Fibroblast of villous mesenchyme (primary cell): ENCODE measurements around the gene MAPKAPK5. TPM values are rescaled to one million over a fixed set of nuclear protein-coding genes. Genes with fewer than 3 reads are reported as not detected.
A peak's percentile ranks its signal among the peaks of the same experiment; 100 is the strongest.
"Not testable (repeated sequence)": the region's sequence is repeated elsewhere in the genome, so short reads cannot be mapped to it uniquely, and the experiment has no call there.

Experiments used
- DNase-seq: peaks from one replicate; pipeline ENCODE4 v3.0.0-alpha.2; 2010; ENCODE audit warnings: low read depth
- H3K4me3 ChIP-seq: 2 replicates; pipeline ENCODE4 v1.5.1; 2011; ENCODE audit warnings: low read depth, mild to moderate bottlenecking, low read length
- total RNA-seq: library from RNA; depleted of rRNA; stranded (reverse); fragments of >200 nt; gene quantifications from 2 replicates; pipeline ENCODE4 v1.2.3, GENCODE V29; 2012
- TF ChIP-seq, protein P1 (sequence below): IDR thresholded peaks from 2 replicates; pipeline ENCODE4 v1.5.1; 2012; ENCODE audit warnings: low read depth, mild to moderate bottlenecking, low read length; ENCODE audit not compliant: insufficient read depth

MAPKAPK5 gene
- total RNA-seq, 1 donor: 32.4 TPM

DNA sequence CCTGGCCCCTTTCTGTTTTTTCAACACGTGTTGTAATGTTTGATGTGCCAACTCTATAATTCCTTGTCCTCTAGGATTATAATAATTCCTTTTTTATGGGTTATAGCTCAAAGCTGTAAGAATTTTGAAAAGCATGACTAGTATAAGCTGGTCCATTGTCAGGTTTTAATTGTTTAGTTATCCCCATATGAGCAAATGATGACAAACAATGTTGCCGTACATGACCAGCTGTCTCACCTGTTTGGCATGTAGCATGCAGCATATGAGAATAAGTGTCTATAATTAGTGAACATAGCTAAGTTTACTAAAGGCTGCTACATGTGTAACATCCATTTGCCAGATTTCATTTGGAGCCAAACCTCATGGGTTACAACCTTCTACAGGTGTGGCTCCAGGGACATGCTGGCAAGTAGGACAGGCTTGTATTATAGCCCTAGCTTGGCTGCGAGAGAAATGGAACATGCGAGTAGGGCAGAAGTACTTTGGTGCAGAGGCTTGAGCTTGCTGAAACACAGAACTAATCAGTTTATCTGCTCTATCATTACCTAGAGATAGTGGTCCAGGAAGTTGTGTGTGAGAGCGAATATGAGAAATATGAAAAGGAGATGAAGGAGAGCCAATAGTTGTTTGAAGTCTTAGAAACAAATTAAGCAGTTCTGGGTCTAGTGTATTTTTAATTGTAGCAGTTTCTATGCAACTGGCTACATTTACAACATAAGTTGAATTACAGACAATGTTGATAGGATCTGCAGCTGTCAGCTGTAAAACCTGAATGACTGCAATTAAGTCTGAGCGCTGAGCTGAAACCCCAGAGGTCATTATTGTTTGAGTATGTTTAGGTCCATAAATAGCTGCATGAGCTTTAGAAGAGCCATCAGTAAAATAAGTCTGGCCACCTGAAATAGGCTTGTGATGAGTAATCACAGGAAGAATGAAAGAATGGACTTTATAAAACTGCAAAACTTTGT lies 22.6 kb upstream of the MAPKAPK5 start:
- no peak for DNase-seq
- TF ChIP-seq, protein P1, sequence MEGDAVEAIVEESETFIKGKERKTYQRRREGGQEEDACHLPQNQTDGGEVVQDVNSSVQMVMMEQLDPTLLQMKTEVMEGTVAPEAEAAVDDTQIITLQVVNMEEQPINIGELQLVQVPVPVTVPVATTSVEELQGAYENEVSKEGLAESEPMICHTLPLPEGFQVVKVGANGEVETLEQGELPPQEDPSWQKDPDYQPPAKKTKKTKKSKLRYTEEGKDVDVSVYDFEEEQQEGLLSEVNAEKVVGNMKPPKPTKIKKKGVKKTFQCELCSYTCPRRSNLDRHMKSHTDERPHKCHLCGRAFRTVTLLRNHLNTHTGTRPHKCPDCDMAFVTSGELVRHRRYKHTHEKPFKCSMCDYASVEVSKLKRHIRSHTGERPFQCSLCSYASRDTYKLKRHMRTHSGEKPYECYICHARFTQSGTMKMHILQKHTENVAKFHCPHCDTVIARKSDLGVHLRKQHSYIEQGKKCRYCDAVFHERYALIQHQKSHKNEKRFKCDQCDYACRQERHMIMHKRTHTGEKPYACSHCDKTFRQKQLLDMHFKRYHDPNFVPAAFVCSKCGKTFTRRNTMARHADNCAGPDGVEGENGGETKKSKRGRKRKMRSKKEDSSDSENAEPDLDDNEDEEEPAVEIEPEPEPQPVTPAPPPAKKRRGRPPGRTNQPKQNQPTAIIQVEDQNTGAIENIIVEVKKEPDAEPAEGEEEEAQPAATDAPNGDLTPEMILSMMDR: no peak
- H3K4me3 ChIP-seq: no peak overlapping the region

DNA sequence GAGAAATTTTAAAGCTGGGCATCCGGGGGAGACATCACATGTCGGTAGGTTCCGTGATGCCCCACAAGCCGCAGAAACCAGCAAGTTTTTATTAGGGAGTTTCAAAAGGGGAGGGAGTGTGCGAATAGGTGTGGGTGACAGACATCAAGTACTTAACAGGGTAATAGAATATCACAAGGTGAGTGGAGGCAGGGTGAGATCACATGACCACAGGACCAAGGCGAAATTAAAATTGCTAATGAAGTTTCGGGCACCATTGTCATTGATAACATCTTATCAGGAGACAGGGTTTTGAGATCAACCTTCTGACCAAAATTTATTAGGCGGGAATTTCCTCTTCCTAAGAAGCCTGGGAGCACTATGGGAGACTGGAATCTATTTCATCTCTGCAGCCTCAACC lies 21.2 kb upstream of the MAPKAPK5 start:
- not testable (repeated sequence) for DNase-seq, H3K4me3 ChIP-seq

DNA sequence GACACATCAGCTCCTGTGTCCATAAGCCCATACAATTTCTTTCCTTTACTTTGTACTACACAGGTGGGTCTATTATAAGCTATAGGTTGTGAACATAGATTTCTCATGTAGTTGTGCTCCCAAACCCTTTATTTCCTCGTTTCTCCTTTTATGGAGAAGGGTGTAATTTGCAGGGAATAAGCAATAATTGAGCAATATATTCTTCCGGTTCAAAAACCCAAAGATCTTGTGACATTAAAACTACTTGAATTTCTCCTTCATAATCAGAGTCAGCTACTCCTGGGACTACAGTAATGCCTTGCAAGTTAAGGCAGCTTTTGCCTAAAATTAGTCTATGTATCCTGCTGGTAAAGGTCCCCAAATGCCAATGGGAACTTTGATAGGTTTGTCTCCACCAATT lies 19.1 kb upstream of the MAPKAPK5 start:
- TF ChIP-seq, protein P1: no peak

DNA sequence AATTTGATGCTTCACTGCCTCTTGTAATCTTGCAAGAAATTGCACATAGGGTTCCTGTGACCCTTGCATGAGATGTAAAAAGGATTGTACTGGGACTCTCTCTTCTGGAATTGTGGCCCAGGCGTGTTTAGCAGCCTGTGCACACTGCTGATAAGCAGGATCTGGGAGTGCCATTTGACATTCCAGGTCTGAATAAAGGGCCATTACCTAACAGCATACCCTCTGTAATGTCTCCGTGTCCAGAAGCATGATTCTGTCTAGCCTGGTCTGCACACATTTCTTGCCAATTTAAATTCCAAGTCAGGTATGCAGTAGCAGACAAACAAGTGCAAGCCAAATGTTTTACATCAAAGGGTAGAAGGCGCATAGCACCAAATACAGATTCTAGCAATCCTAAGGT lies 18.1 kb upstream of the MAPKAPK5 start:
- TF ChIP-seq, protein P1: no peak
- H3K4me3 ChIP-seq: no peak overlapping the region
- DNase-seq: no peak

More for the DNA sequence above, 19.1 kb upstream of the MAPKAPK5 start:
- H3K4me3 ChIP-seq: no peak overlapping the region
- DNase-seq: no peak

DNA sequence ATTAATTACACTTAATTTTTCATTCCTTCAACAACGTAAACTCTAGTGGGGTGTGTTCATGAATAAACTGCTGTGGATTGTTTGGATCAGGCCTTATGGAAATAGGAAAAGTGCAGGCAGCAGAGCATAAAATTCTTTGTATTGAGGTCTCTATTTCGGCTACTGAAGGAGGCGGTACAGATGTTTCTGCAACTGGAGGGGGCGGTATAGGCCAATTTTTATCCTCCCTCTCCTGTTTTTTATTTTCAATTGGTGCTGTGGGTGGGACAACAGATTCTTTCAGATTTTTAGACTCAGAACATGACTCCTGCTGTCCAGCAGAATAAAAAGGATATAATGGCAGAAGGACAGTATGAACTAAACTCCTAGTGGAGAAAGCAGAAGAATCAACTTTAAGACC lies 17.7 kb upstream of the MAPKAPK5 start:
- not testable (repeated sequence) for H3K4me3 ChIP-seq, DNase-seq
- TF ChIP-seq, protein P1: peak; percentile 43

DNA sequence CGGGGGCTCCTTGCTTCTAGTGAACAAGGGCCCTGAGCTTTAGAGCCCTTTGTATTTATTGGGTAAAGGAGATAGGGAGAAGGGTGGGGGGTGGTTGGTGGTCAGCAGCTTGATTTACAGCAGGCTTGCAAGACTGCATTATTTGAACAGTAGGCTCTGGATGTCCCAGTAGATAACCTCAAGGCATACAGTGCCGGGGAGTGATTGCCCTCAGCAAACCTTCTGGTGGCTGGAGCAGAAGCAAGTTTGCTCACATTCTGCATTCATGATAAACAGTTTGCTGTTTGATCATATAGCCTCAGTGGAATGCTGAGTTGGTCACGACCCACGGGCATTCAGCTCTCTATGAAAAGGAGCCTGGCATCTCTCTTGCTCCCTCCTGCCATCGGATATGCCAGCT lies 16.5 kb upstream of the MAPKAPK5 start:
- TF ChIP-seq, protein P1: no peak
- DNase-seq: no peak
- no peak overlapping the region for H3K4me3 ChIP-seq

DNA sequence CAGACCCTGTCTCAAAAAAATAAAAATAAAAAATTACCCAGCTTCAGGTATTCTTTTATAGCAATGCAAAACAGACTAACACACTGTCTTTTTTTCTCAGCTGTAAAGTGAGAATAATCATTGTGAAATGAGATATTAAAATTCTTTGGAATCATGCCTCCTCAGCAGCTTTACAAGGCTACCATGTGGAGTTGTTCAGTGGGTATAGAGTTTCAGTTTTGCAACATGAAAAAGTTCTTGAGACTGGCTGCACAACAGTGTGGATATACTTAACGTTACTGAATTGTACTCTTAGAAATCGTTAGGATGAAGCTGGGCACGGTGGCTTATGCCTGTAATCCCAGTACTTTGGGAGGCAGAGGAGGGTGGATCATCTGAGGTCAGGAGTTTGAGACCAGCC lies 15.7 kb upstream of the MAPKAPK5 start:
- TF ChIP-seq, protein P1: no peak
- H3K4me3 ChIP-seq: no peak overlapping the region
- peak; percentile 22 for DNase-seq
